ENCODE results near the gene LTBP3. TPM values are rescaled to one million over a fixed set of nuclear protein-coding genes. Genes with fewer than 3 reads are reported as not detected.

The LTBP3 gene
- total and polyA plus RNA-seq, 2 of the 13 experiments (the other 11 are each of a cell fraction or from before 2014, with no cell fraction given), result 12.2 to 68.1 TPM

DNA sequence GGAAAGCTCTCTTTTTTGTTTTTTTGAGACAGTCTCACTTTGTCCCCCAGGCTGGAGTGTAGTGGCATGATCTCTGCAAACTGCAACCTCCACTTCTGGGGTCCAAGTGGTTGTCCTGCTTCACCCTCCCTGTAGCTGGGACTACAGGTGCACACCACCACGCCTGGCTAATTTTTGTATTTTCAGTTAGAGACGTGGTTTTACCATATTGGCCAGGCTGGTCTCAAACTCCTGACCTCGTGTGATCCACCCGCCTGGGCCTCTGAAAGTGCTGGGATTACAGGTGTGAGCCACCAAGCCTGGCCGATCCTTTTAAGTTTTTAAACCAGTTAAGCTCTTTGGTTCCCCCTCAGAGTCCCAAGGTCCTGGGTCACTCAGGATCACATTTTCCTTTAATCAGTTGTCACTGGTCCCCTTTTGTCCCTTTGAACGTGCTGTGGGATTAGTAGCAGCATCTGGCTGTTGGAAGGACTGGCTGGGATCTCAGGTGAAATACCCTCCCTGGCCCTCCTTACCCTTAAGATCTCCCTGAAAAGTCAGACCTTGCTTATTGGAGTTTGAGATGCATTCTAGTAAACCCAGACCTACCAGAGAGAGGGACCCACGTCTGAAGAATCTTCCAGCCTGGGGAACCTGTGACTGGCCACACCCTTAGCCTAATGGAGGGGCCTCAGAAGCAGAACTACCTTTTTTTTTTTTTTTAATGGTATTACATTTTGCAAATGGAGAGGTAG lies 51.2 kb downstream of the LTBP3 start (continued):
- peak; percentile 50 to 80 for TF ChIP-seq POLR2A (IDR thresholded peaks at IDR 0.05; ENCODE audit: insufficient read depth in 1 of 2, low read depth in 2 of 2, low read length in 2 of 2)
- TF ChIP-seq ATF7-NPFF (CRISPR knock-in tag; IDR thresholded peaks at IDR 0.05; ENCODE audit: low read depth), result 0 out of 2 replicates have a peak, but pooled peaks have one; percentile 34
- TF ChIP-seq NONO (IDR thresholded peaks at IDR 0.05), result no peak
- 0 out of 2 replicates have a peak, but pooled peaks have one; percentile 48 for TF ChIP-seq NONO (CRISPR knock-in tag; conservative IDR thresholded peaks at IDR 0.05)
- TF ChIP-seq ZNF30 (CRISPR knock-in tag; IDR thresholded peaks at IDR 0.05), result no peak
- 0 out of 2 replicates have a peak, but pooled peaks have one; percentile 4 for TF ChIP-seq DNMT3B (CRISPR knock-in tag; conservative IDR thresholded peaks at IDR 0.05)
- peak; percentile 9; the same call in 1 of the 2 replicates for TF ChIP-seq NR2F6 (IDR thresholded peaks at IDR 0.05)
- TF ChIP-seq NR2F6 (CRISPR knock-in tag; IDR thresholded peaks at IDR 0.05), result no peak; the same call in 1 of the 2 replicates
- 0 out of 2 replicates have a peak, but pooled peaks have one; percentile 33 for TF ChIP-seq IKZF5 (CRISPR knock-in tag; IDR thresholded peaks at IDR 0.05)
- peak; percentile 83 for TF ChIP-seq POLR2G (IDR thresholded peaks at IDR 0.05; ENCODE audit: low read depth, low read length)
- 0 out of 2 replicates have a peak, but pooled peaks have one; percentile 5 for TF ChIP-seq LCORL (IDR thresholded peaks at IDR 0.05)
- TF ChIP-seq LCORL (CRISPR knock-in tag; IDR thresholded peaks at IDR 0.05), result no peak
- 0 out of 2 replicates have a peak, but pooled peaks have one; percentile 46 for TF ChIP-seq CHD2 (IDR thresholded peaks at IDR 0.05; ENCODE audit: low read depth, low read length)
- peak; percentile 51 for TF ChIP-seq ZNF605 (CRISPR knock-in tag; IDR thresholded peaks at IDR 0.05)
- 0 out of 2 replicates have a peak, but pooled peaks have one; percentile 9 for TF ChIP-seq SMAD3 (CRISPR knock-in tag; IDR thresholded peaks at IDR 0.05)
- TF ChIP-seq, protein P1, sequence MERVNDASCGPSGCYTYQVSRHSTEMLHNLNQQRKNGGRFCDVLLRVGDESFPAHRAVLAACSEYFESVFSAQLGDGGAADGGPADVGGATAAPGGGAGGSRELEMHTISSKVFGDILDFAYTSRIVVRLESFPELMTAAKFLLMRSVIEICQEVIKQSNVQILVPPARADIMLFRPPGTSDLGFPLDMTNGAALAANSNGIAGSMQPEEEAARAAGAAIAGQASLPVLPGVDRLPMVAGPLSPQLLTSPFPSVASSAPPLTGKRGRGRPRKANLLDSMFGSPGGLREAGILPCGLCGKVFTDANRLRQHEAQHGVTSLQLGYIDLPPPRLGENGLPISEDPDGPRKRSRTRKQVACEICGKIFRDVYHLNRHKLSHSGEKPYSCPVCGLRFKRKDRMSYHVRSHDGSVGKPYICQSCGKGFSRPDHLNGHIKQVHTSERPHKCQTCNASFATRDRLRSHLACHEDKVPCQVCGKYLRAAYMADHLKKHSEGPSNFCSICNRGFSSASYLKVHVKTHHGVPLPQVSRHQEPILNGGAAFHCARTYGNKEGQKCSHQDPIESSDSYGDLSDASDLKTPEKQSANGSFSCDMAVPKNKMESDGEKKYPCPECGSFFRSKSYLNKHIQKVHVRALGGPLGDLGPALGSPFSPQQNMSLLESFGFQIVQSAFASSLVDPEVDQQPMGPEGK (CRISPR knock-in tag; IDR thresholded peaks at IDR 0.05), result 0 out of 2 replicates have a peak, but pooled peaks have one; percentile 20
- TF ChIP-seq, protein P2, sequence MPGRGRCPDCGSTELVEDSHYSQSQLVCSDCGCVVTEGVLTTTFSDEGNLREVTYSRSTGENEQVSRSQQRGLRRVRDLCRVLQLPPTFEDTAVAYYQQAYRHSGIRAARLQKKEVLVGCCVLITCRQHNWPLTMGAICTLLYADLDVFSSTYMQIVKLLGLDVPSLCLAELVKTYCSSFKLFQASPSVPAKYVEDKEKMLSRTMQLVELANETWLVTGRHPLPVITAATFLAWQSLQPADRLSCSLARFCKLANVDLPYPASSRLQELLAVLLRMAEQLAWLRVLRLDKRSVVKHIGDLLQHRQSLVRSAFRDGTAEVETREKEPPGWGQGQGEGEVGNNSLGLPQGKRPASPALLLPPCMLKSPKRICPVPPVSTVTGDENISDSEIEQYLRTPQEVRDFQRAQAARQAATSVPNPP (CRISPR knock-in tag; IDR thresholded peaks at IDR 0.05), result peak; percentile 86; the same call in 1 of the 2 replicates
- no peak for TF ChIP-seq ZNF230 (CRISPR knock-in tag; IDR thresholded peaks at IDR 0.05)
- peak; percentile 43; the same call in 1 of the 2 replicates for TF ChIP-seq TBX2 (CRISPR knock-in tag; IDR thresholded peaks at IDR 0.05; ENCODE audit: borderline replicate concordance)
- TF ChIP-seq, protein P3, sequence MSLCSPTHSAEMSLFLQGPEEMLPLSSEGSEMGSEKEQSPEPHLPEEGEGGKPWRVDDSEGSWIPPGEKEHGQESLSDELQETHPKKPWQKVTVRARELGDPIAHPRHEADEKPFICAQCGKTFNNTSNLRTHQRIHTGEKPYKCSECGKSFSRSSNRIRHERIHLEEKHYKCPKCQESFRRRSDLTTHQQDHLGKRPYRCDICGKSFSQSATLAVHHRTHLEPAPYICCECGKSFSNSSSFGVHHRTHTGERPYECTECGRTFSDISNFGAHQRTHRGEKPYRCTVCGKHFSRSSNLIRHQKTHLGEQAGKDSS (CRISPR knock-in tag; IDR thresholded peaks at IDR 0.05; ENCODE audit: borderline replicate concordance, low read depth), result no peak
- TF ChIP-seq ZNF17 (CRISPR knock-in tag; IDR thresholded peaks at IDR 0.05), result no peak
- TF ChIP-seq CENPX (CRISPR knock-in tag; IDR thresholded peaks at IDR 0.05), result no peak
- TF ChIP-seq SALL1 (CRISPR knock-in tag; IDR thresholded peaks at IDR 0.05), result peak; percentile 28; the same call in 1 of the 2 replicates
- peak; percentile 3; the same call in 1 of the 2 replicates for TF ChIP-seq SALL2 (CRISPR knock-in tag; IDR thresholded peaks at IDR 0.05)
- TF ChIP-seq ZSCAN20 (CRISPR knock-in tag; IDR thresholded peaks at IDR 0.05; ENCODE audit: borderline replicate concordance), result no peak
- TF ChIP-seq RXRA (CRISPR knock-in tag; IDR thresholded peaks at IDR 0.05), result 0 out of 2 replicates have a peak, but pooled peaks have one; percentile 25
- TF ChIP-seq ZNF724P (CRISPR knock-in tag; IDR thresholded peaks at IDR 0.05; ENCODE audit: borderline replicate concordance), result 0 out of 2 replicates have a peak, but pooled peaks have one; percentile 70
